Measurements from ENCODE around the gene NAPSA. TPM values are rescaled to one million over a fixed set of nuclear protein-coding genes. Genes with fewer than 3 reads are reported as not detected.

The NAPSA gene
- total and polyA plus RNA-seq, 9 of the 15 experiments (the other 6 are each of a cell fraction or from before 2014, with no cell fraction given) = 0.25 to 1.9 (median 0.69) TPM

DNA sequence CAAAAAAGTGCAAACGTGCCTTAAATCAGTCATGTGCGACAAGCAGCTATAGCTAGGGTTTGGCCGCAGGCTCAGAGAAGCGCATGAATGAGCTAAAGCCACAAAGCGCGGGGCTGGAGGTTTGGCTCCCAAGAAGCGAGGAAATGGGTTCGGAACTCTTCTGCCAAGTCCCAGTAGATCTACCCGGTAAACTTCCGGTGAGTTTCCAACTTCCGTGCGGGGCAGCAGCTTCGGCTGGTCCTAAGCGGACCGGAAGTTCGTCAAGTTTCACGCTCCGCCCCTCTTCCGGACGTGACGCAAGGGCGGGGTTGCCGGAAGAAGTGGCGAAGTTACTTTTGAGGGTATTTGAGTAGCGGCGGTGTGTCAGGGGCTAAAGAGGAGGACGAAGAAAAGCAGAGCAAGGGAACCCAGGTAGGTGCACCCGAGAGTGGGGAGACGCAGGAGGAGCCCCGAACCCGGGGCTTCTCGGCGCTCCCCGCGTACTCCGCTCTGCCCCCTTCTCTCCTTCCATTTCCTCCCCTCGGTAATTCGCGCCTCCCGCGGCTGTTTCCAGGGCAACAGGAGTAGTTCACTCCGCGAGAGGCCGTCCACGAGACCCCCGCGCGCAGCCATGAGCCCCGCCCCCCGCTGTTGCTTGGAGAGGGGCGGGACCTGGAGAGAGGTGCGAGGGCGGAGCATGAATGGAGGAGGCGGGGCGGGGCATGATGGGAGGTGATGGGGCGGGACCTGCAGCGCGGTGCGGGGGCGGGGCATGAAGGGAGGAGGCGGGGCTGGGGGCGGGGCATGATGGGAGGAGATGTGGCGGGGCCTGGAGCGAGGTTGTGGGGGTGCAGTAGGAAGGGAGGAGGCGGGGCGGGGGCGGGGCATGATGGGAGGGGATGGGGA is 11.0 kb upstream of the NAPSA start, which contains the start of gene NR1H2 (continued):
- TF ChIP-seq CREM (IDR thresholded peaks at IDR 0.05; ENCODE audit: low read depth) = peak; percentile 98
- no peak for TF ChIP-seq TCFL5 (CRISPR knock-in tag; conservative IDR thresholded peaks at IDR 0.05)
- no peak for TF ChIP-seq CLOCK (CRISPR knock-in tag; IDR thresholded peaks at IDR 0.05; ENCODE audit: borderline replicate concordance)
- TF ChIP-seq ZNF3 (CRISPR knock-in tag; IDR thresholded peaks at IDR 0.05) = no peak
- TF ChIP-seq CREBBP (IDR thresholded peaks at IDR 0.05; ENCODE audit: low read depth, low read length) = no peak
- TF ChIP-seq NFE2 (IDR thresholded peaks at IDR 0.05; ENCODE audit: low read depth) = no peak
- peak; percentile 93 for TF ChIP-seq CREB1 (IDR thresholded peaks at IDR 0.05)
- peak; percentile 96 for TF ChIP-seq CREB1 (CRISPR knock-in tag; IDR thresholded peaks at IDR 0.05)
- peak; percentile 92 for TF ChIP-seq TAF9B (IDR thresholded peaks at IDR 0.05; ENCODE audit: partially characterized antibody)
- no peak for TF ChIP-seq NR2F6 (CRISPR knock-in tag; IDR thresholded peaks at IDR 0.05)
- TF ChIP-seq, protein P1, sequence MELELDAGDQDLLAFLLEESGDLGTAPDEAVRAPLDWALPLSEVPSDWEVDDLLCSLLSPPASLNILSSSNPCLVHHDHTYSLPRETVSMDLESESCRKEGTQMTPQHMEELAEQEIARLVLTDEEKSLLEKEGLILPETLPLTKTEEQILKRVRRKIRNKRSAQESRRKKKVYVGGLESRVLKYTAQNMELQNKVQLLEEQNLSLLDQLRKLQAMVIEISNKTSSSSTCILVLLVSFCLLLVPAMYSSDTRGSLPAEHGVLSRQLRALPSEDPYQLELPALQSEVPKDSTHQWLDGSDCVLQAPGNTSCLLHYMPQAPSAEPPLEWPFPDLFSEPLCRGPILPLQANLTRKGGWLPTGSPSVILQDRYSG (tag; conservative IDR thresholded peaks at IDR 0.05; ENCODE audit: low read depth) = no peak
- no peak for TF ChIP-seq CHCHD3 (CRISPR knock-in tag; IDR thresholded peaks at IDR 0.05)
- peak; percentile 87 for TF ChIP-seq NCOR1 (IDR thresholded peaks at IDR 0.05)
- TF ChIP-seq ZNF717 (CRISPR knock-in tag; IDR thresholded peaks at IDR 0.05) = no peak
- TF ChIP-seq COPS2 (conservative IDR thresholded peaks at IDR 0.05) = no peak
- peak; percentile 10; the same call in 1 of the 2 replicates for TF ChIP-seq BRD4 (IDR thresholded peaks at IDR 0.05)
- no peak for TF ChIP-seq ZNF507 (tag; conservative IDR thresholded peaks at IDR 0.05)
- peak; percentile 39 to 71 for TF ChIP-seq E2F6 (IDR thresholded peaks at IDR 0.05; ENCODE audit: borderline replicate concordance in 1 of 2, extremely low read depth in 1 of 2, insufficient read depth in 1 of 2, insufficient read length in 1 of 2, low read depth in 1 of 2, low read length in 1 of 2, poor library complexity in 1 of 2, severe bottlenecking in 1 of 2)
- TF ChIP-seq U2AF2 (optimal IDR thresholded peaks at IDR 0.05; ENCODE audit: low read depth, low read length) = no peak
- TF ChIP-seq HINFP (tag; conservative IDR thresholded peaks at IDR 0.05; ENCODE audit: low read depth) = no peak
- TF ChIP-seq BACH1 (tag; IDR thresholded peaks at IDR 0.05) = no peak
- peak; percentile 99 for TF ChIP-seq CHD1 (IDR thresholded peaks at IDR 0.05; ENCODE audit: low read length)
- peak; percentile 63 for TF ChIP-seq TAF7 (tag; IDR thresholded peaks at IDR 0.05)

Data from K562 (cell line).